GM21360 (cell line): ENCODE data around the gene ALPI.

ENCODE experiments used
- ATAC-seq: cut with Tn5 transposase; IDR thresholded peaks from one replicate; pipeline ENCODE4 v1.9.1; 2021; ENCODE audit warnings: mild to moderate bottlenecking, moderate library complexity; ENCODE audit not compliant: unreplicated experiment

Gene ALPI

DNA sequence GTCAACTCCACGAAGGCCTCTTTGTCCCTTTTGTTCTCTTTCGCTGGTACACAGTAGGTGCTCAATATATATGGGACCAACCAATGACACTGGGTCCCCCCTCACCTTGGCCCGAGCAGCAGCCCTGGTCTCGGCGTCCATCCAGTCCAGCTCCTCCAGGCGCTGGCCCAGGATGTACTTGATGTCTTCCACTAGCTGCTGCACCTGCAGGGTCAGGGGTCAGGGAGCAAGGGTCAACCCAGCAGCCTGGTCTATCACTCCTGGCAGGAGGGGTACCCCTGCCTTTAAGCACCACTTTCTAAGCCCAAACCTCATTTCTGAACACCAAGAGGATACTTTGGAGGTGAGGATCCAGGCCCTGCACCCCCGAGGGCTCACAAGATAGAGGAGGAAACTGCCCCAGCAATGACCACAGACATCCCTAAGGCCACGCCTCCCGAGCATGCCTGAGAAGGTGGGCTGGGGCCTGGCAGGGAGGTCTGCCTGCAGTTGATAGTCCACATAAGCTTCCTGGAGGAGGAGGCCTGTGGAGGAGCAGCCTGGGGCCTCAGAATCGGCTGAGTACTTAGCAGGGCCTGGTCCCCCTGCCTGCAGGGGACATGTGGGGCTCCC is 27.5 kb downstream of the ALPI start:
- no peak for ATAC-seq

DNA sequence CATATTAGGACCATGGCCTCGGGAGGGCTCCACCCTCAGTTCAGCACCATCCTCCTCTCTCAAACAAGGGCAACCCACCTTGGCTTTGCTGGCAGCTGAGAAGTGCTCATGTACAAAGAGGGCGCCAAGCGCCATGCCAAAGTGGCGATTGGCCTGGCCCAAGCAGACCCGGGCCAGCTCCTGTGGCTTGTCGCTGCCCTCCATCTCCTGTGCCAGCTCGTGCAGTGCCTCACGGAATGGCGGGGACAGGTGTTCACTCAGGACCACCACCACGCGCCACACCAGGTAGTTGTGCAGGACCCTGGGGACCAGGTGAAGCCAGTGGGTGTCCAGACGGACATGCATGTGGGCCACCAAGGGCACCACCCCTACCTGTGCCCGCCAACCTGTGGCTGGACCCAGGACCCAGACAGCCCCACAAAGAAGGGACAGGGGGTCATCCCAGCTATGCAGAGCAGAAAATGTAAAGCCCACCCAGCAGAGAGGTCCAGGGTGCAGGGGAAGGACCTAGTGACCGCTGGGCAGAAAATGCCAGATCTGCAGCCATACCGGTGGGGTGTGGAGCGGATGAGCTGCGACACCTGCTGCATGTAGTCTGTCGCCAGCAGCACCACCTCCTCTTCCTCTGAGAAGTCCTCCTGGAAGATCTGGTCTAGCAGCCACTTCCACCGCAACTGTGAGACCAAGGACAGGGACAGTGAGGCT is 28.1 kb downstream of the ALPI start:
- ATAC-seq, result no peak

DNA sequence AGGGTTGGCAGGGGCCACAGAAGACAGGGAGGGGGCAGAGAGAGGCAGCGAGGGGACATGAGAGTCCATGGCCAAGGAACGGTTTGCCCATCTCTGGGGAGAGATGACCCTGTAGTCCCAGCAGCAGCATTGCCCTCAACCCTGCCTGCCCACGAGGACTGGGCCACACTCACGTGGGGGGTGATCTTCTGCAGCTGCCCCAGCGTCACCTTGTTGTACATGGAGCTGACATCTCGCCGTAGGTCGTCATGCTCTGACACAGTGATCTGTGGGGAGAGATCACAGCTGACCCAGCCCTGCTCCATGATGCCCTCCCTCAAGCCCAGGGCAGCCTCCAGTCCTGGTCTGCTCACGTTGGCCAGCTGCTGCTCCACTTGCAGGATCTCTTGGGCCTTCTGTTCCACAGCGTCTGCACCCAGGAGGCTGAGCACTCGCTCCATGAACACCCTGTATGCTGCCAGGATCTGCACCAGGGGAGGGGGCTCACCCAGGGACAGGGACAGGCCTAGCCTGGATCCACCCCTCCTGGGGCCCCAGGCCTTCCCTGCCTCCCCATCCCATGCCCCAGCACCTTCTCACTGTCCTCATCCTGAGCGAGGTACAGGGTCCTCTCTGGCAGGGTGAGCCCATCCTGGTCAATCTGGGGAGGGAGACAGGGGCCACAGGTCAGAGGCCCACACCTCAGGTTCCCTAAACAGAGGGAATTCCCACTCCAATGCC is 28.8 kb downstream of the ALPI start:
- no peak for ATAC-seq

DNA sequence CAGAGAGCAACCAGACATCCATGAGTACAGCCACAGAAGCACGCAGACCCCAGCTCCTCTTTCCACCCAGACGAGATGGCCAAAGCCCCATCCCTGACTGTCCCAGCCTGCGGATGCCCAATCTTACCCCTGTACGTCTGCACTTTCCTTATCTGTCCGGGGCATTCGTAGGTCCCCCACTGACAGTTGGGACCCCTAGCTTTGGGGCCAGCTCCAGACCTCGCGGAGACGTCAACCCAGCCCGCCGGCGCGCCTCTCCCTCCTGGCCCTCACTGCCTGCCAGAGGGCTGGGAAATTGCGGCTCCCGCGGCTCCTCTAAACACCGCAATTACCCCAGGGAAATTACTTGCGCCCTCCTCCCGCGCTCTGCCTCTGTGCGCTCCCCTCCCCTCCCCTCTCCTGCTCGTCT is 29.4 kb downstream of the ALPI start:
- ATAC-seq, result no peak

DNA sequence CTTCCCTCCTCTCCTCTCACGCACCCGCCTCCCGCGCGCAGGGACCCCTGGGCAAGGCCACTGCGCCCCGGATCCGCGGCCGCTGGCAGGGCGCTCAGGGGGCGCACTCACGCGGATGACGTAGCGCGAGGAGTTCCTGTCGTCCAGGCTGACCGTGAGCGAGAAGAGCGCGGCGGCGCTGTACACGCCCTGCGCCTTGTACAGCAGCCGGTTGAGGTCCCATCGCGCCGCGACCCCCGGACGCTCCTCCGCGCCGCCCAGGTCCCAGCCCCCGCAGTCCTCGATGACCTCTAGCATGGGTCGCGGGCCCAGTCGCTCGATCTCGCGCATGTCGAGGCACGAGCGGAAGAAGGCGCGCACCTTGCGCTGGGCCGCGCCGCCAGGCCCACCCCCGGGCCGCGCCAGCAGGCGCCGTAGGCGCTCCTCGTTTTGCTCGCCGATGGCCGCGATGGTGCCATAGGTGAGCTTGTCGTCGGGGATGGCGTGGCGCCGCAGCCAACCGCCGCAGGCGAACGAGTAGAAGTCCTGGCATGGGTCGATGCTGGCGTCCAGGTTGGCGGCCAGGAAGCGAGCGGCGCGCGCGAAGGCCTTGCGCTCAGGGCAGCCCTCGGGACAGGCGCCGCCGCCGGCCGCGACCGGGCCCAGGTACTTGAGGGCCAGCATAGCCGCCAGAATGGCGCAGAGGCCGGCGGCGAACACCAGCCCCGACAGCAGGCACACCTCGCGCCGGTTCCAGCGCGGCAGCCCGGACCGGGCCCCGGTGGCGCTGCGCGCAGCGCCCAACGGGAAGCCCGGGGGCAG is 30.0 kb downstream of the ALPI start:
- no peak for ATAC-seq

DNA sequence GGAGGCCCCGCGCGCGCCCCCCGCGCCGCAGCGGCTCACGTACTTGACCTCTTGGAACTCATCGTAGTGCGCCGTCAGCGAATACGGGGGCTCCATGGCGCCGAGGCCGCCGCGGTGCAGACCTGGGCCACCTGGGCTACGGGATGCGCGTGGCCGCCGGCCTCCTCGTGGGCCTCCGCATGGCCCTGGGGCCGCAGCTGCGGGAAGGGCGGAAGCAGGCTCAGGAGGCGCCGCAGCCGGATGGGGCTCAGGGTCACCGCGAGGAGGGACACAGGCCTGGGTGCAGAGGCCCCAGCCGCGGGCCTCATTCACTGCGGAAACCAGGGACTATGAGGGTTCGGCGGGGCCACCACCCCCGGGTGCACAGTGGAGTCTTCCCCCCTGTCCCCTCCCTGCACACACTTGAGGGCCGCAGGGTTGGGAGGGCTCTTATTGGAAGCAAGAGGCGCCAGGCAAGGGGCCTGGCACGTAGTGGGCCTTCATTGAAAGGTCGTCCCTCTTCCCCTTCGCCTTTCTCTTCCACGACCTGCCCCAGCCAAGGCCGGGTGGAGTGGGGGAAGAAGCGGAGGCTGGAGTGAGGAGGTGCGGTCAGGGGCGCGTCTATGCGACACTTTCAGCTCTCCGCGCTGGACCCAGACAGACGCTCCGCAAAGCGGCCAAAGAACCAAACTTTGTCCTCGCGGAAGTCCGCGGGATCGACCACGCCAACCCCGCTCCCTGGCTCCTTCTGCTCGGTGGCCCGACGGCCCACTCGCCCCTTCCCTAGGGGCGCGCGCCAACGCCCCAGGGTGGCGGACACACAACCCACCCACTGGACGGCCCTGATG is 30.8 kb downstream of the ALPI start:
- no peak for ATAC-seq

DNA sequence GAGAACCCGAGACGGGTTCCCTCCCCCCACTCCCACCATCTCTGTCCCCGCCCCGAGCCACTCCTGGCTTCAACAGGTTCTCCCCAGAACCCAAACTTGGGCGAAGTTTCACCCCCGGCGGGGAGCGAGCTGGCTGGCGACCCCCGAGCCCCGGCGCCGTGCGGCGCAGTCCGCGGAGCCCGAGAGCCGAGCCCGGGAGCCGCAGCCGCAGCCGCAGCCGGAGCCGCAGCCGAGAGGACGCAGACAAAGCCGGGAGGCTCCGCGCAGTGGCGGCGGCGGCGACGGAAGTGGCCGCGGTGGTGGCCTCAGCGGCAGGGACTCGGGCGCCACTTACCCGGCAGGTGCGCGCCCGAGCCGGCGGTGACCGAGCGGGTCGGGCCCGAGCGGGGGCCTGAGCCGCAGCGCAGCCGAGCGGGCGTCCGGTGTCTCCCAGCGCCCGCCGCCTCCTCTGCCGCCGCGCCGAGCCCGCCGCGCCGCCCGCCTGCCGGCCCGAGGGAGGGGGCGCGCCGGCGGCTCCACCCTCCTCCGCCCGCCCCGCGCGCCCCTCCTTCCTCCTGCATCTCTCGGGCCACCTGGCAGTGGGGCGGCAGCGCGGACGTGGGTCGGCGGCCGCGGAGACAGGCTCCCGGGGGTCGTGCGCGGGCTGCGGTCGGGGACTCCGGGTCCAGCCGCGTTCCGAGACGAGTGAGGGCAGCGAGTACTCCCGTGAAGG is 31.6 kb downstream of the ALPI start, which contains the start of gene ECEL1:
Gene ECEL1 (minus strand): TSS at position 450 of the 712 bp plus-strand sequence. CDS start 1,181 bp downstream, outside the sequence.
- ATAC-seq, result no peak

DNA sequence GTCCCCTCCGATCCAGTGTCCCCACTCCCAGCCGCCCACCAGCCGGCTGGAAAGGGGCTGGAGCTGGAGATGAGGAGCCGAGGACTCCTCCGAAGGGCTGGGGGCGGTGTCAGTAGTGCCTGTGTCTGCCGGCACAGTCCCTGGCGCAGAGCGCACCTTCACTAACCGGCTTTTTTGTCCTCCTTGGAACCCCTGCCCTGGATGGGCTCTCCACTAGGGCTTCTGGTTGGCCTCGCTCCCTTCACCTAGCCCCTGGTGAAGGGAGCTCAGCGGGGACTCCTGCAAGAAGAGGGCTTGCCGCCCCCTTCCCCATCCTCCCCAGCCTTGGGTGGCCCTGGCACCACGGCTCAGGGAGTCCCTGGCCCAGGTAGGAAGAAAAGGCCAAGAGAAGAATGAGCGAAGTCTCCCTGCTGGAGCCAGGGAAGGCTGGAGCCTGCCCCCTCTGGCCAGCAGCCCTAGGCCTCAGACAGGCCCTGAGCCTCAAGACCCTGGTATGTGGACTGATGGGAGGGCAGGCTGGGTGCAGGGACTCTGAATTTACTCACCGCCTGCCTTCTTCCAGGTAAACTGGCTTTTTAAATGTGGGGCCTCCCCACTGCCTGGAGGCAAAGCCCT is 32.3 kb downstream of the ALPI start:
- ATAC-seq, result no peak

DNA sequence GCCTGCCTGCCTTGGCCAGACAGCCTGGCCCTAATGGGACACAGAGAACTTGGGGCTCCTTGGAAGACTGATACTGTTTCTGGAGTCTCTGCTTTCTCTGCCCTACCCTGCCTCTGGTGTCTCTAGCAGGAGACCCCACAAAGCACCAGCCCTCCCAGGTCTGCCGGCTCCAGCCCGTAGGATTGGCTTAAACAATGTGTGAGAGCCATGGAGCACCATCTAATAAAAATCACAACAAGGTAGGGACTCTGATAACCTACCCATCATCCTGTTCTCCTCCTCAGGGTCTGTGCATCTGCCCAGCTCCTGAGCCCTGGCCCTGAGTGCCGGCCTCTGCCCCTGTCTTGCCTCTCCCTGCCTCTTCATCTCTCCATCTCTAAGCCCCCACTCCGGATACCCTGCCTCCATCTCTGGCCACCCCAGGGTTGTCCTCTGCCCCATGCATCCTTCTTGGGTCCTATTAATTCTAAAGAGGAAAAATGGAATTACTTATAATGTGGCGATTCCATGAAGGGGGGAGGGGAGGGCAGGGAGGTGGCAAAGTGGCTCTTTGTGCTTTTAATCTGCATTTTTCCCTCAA is 32.9 kb downstream of the ALPI start:
- ATAC-seq, result no peak

DNA sequence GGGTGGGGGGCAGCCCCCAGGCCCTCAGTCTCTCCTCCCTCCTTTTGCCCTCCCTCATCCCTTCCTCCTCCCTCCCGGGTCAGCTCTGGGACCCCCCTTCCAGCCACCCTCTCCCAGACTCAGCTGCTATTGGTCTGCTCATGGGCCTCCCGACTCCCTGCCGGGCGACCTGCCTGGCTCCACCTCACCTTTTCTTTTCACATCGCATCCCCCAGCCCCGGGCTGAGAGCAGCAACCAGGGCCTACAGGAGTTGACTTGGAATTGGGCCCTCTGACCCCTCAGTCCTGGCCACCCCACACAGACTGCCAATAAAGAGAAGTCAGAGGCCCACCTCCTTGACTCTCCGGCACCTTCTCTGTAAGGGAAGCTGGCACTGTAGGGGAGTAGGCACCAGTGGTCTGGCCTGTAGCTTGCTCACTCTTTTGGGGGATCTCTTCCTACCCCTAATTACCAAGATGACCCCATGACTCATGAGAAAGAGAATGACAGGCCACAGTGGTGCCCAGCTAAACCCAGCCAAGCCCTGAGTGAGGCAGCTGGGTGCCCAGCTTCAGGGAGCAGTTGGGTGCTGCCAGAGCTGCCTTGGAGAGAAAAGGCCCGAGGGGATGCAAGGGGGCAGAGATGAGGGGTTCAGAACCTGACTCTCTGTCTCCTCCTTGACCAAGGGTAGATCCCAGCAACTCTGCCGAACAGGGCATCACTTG is 33.7 kb downstream of the ALPI start:
- no peak for ATAC-seq

DNA sequence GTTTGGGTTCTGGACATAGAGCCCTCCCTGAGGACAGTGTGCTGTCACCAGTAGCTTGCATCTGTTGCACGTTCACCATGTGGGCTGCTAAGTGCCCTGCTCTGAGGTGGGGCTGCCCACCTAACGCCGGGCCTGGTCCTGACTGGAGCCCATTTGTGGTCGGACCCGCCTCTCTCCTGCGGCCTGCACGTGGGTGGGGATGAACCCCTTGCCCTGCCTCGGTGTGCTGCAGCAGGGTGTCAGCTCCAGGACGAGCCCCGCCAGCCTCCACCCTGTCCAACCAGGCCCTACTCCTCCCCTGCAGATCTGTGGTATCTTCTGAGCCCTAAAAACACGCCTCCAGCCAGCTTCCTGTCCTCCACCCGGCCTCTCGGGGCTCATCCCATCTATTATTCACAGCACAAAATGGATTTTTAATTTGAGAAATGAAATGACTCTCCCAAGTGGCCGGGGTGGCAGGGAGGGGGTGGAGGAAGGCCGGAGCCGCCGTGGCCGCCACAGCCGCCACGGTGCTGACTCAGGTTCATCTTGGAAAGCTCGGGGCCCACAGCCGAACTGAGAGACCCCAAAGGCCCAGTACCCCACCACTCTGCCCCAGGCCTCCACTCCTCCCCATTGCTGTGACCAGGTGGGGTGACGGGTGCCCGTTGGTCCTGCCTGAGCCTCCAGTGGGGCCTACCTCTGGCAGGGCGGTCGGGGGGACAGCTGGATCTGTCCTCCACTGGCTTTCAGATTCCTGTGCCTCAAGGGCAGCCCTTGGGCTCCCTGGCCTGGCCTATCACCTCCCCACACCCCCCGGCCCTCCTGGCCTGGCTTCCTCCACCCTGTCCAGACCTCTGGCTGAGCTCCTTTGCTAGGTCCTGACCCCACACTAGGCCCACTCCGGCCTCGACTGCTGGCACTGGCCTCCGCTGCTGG is 34.5 kb downstream of the ALPI start:
- ATAC-seq, result no peak

DNA sequence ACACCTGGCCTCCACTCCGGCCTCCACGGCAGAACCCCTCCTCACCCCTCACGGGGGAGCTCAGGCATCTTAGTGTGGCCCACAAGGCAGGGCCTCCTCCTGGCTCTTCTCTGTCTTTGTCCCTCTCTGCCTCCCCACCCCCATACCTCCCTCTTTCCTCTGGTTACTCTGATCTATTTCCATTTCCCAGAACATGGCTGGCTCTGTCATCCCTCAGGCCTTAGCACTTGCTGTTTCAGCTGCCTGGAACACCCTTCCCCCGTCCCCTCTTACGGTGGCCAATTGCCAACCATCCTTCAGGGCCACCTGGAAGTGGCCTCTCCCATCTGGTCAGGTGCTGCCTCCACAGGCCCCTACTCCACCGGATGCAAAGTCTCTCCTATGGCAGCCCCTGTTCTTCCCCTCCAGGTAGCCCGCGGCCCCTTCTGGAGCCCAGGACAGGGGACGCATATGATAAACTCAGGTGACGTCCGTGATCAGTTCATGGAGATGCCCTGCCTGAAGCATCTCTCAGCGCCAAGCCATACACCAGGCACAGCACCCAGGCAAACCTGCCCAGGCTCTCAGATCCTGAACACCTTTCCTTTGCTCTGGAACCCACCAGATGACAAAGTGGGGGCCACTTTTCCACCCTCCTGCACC is 35.3 kb downstream of the ALPI start:
- no peak for ATAC-seq

DNA sequence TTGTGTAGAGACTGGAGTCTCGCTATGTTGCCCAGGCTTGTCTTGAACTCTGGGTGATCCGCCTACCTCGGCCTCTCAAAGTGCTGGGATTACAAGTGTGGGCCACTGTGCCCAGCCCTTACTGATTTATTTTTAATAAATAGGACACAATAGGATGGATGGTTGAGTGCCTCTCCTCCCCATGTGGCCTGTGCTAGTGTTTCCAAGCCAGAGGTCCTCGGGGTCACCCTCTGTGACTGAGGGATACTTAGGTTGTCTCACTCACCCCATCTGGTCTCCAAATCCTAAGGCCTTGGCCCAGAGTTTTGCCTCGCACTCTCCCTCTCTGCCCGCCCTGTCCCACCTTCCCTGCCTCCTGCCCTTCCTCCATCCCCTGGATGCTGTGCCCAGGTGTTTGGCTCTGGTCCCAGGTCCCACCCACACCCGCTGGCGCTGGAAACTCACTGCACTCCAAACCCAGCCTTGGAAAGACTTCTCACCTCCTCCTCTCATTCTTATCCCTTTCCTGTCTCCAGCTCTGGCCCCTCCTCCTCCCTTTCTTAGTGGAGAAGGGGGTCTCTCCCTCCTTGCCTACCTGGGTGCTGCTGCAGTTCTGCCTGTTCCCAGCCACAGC is 36.4 kb downstream of the ALPI start:
- ATAC-seq, result no peak

DNA sequence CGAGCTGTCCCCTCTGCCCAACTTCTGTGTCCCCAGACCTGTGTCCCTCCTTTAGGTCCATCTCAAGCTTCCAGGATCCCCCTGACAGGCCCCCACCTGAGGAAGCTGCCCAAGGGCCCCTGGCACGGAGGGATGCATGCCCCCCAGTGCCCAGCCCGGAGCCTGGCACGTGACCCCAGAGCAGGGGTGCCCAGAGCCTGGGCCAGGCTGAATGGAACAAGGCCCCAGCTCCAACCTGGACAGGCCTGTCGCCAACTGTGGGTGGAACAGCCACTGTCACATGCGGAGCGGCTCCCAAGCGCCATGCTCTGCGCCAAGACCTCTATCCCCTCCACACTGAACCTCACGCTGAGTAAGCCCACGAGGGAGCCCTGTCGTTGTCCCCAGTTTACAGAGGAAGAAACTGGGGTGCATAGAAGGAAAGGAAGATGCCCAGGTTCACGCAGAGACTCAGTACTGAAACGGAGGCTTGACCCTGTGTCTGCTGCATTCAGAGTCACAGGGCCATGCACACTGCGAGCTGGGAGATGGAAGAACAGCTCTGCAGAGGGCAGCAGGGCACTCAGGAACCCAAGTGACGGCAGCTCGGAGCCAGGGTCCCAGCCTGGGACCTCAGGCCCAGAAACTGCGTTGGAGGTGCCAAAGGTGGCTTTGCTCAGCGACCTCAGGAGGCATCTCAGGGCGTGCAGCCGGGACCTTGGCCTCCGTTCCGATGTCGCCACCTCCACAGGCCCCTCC is 37.2 kb downstream of the ALPI start:
- ATAC-seq, result no peak

DNA sequence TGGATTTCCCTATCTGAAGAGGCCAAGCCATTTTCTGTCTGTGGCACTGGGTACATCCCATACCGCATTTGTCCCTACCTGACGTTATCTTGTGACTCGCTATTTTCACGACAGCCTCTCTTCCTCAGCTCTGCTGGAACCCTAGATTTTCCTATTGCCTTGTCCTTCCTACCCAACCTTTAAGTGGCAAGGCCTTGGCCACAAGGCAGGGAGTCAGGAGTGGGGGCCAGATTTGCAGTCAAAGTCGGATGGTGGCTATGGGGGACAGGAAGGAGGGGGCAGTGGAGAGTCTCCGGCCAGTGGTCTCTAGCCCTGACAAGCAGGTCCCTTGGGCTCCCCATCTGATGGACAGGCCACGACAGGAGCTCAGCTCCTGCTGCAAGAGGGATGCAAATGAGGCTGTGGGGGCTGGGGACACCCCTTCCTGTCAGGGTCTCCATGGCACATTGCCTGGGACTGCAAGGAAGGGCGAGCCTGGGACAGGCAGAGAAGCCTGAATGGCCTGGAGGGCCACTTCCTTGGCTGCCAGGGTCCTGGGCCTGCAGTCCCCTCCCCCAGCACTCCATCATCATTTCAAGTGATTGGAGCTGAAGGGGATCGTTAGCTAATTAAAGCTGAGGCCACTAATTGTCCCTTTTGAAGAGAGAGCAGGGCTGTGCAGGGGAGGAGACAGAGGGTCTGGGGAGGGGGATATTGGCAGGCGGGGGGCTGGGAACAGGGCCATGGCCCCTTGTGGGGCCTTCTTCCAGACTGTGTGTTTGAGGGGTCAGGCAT is 37.9 kb downstream of the ALPI start:
- no peak for ATAC-seq
